ENCODE measurements around the gene CHCHD3.

- no peak for TF ChIP-seq CTCF (IDR thresholded peaks at IDR 0.05)
- no peak for TF ChIP-seq EP300 (IDR thresholded peaks at IDR 0.05)
- TF ChIP-seq POLR2A (IDR thresholded peaks at IDR 0.05) = no peak
- TF ChIP-seq POLR2AphosphoS5 (IDR thresholded peaks at IDR 0.05) = no peak
These were observed 281.4 kb downstream of the CHCHD3 start for GRCh38 chr7:132800522-132800921.
